Trophoblast cell (in vitro differentiated cells and primary cell): ENCODE results near the gene CYSLTR2.

Experiments
- DNase-seq, 2 donors: peaks; one replicate each; pipeline ENCODE4 v3.0.0-alpha.2; 2016
- H2AFZ ChIP-seq: 2 replicates; pipeline ENCODE4 v1.6.1; 2013; ENCODE audit warnings: low read length, moderate library complexity, mild to moderate bottlenecking; ENCODE audit not compliant: insufficient read depth, poor library complexity
- H2AK5ac ChIP-seq: 2 replicates; pipeline ENCODE4 v1.6.1; 2013; ENCODE audit warnings: mild to moderate bottlenecking, low read length
- H2BK120ac ChIP-seq: 2 replicates; pipeline ENCODE4 v1.6.1; 2013; ENCODE audit warnings: low read length, mild to moderate bottlenecking, moderate library complexity; ENCODE audit not compliant: insufficient read depth, poor library complexity
- H2BK12ac ChIP-seq: 2 replicates; pipeline ENCODE4 v1.6.1; 2013; ENCODE audit warnings: mild to moderate bottlenecking, low read length, moderate library complexity
- H2BK5ac ChIP-seq: 2 replicates; pipeline ENCODE4 v1.6.1; 2013; ENCODE audit warnings: low read length, low read depth, moderate library complexity, mild to moderate bottlenecking; ENCODE audit not compliant: poor library complexity
- H3K14ac ChIP-seq: 2 replicates; pipeline ENCODE4 v1.6.1; 2013; ENCODE audit warnings: mild to moderate bottlenecking, low read length
- H3K18ac ChIP-seq: 2 replicates; pipeline ENCODE4 v1.6.1; 2013; ENCODE audit warnings: mild to moderate bottlenecking, low read length
- H3K23ac ChIP-seq: 2 replicates; pipeline ENCODE4 v1.6.1; 2013; ENCODE audit warnings: low read length
- H3K27ac ChIP-seq: 2 replicates; pipeline ENCODE4 v1.5.1; 2013; ENCODE audit warnings: low read depth, mild to moderate bottlenecking, inconsistent platforms, low read length, moderate library complexity
- H3K27me3 ChIP-seq: 2 replicates; pipeline ENCODE4 v1.6.1; 2013; ENCODE audit warnings: inconsistent platforms, mild to moderate bottlenecking, low read length, moderate library complexity; ENCODE audit not compliant: insufficient read depth
- H3K36me3 ChIP-seq, 2 experiments: 1 replicate in 1 of 2; 2 replicates in 1 of 2; pipeline ENCODE4 v1.6.1; 2013; ENCODE audit warnings: low read length in 2 of 2, mild to moderate bottlenecking in 2 of 2, moderate library complexity in 1 of 2; ENCODE audit not compliant: insufficient read depth in 2 of 2, control insufficient read depth in 1 of 2
- H3K4ac ChIP-seq: 2 replicates; pipeline ENCODE4 v1.6.1; 2013; ENCODE audit warnings: low read depth, mild to moderate bottlenecking, low read length, moderate library complexity
- H3K4me1 ChIP-seq, 2 experiments: 1 replicate in 1 of 2; 2 replicates in 1 of 2; pipeline ENCODE4 v1.6.1; 2013; ENCODE audit warnings: low read length in 2 of 2, mild to moderate bottlenecking in 2 of 2, moderate library complexity in 1 of 2; ENCODE audit not compliant: insufficient read depth in 2 of 2, control insufficient read depth in 1 of 2
- H3K4me2 ChIP-seq: 2 replicates; pipeline ENCODE4 v1.6.1; 2013; ENCODE audit warnings: inconsistent platforms, mild to moderate bottlenecking, low read length, moderate library complexity
- H3K4me3 ChIP-seq: 2 replicates; pipeline ENCODE4 v1.5.1; 2013; ENCODE audit warnings: mild to moderate bottlenecking, low read depth, low read length, inconsistent platforms
- H3K79me1 ChIP-seq: one replicate; pipeline ENCODE4 v1.6.1; 2013; ENCODE audit warnings: low read length
- H3K79me2 ChIP-seq: 2 replicates; pipeline ENCODE4 v1.6.1; 2013; ENCODE audit warnings: low read length, mild to moderate bottlenecking; ENCODE audit not compliant: control insufficient read depth, insufficient read depth, poor library complexity
- H3K9ac ChIP-seq: 2 replicates; pipeline ENCODE4 v1.6.1; 2013; ENCODE audit warnings: mild to moderate bottlenecking, low read length
- H3K9me3 ChIP-seq: 2 replicates; pipeline ENCODE4 v1.6.1; 2013; ENCODE audit warnings: low read depth, mild to moderate bottlenecking, control low read depth, inconsistent platforms, low read length; ENCODE audit not compliant: insufficient read depth
- H4K12ac ChIP-seq: 2 replicates; pipeline ENCODE4 v1.6.1; 2013; ENCODE audit warnings: low read depth, mild to moderate bottlenecking, low read length, moderate library complexity
- H4K8ac ChIP-seq: 2 replicates; pipeline ENCODE4 v1.6.1; 2013; ENCODE audit warnings: low read depth, mild to moderate bottlenecking, low read length, moderate library complexity
- H4K91ac ChIP-seq: one replicate; pipeline ENCODE4 v1.6.1; 2013; ENCODE audit warnings: low read depth, mild to moderate bottlenecking, low read length, moderate library complexity
- WGBS: extraction: QIAGEN DNeasy Blood & Tissue Kit; methylation state at CpG from one replicate; pipeline ENCODE4 v1.1.7; 2013; ENCODE audit warnings: missing lambda C conversion rate; ENCODE audit not compliant: insufficient read length, insufficient coverage; ENCODE audit errors: extremely low coverage; 5-methylcytosine and 5-hydroxymethylcytosine counted together

The CYSLTR2 gene

DNA sequence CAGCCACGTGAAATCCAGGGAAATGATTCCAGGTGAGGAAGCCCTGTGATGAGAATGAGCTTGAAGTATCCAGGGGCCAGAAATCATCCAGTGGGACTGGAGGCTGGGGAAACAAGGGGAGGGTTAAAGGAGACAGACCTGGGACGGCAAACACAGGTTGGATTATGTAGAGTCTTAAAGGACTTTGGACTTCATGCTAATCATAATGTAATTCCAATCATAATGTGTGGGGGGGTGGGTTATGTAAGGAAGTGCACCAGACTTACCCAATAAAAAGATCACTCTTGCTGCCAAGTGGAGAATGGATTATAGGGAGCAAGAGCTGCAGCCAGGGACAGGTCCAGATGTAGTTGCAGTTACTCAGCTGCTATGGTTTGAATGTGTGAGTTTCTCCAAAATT lies 16.1 kb upstream of the CYSLTR2 start:
- Histone ChIP-seq H3K18ac (no peak overlapping the region), H2AK5ac (no peak overlapping the region), H3K4ac (no peak overlapping the region), H3K9ac (no peak overlapping the region), H3K23ac (no peak overlapping the region), H3K14ac (no peak overlapping the region), H3K27me3 (no peaks in the 10 kb centered on the region), H3K4me3 (no peak overlapping the region), H2BK5ac (no peak overlapping the region), H3K79me1 (no peaks in the 10 kb centered on the region), H2BK12ac (no peak overlapping the region), H3K79me2 (no peaks in the 10 kb centered on the region), H3K4me2 (no peak overlapping the region), H4K12ac (no peak overlapping the region), H3K9me3 (peaks cover 2% of the 10 kb centered on the region), H3K27ac (no peak overlapping the region), H3K36me3 (no peaks in the 10 kb centered on the region), H4K91ac (no peak overlapping the region), H2AFZ (no peak overlapping the region), H4K8ac (no peak overlapping the region), H2BK120ac (no peak overlapping the region), H3K4me1 (peaks cover 0 to 2% of the 10 kb centered on the region in 2 experiments)
- no CpG with 5 or more reads among the region's 2 CpGs for WGBS
- DNase-seq = no peak

DNA sequence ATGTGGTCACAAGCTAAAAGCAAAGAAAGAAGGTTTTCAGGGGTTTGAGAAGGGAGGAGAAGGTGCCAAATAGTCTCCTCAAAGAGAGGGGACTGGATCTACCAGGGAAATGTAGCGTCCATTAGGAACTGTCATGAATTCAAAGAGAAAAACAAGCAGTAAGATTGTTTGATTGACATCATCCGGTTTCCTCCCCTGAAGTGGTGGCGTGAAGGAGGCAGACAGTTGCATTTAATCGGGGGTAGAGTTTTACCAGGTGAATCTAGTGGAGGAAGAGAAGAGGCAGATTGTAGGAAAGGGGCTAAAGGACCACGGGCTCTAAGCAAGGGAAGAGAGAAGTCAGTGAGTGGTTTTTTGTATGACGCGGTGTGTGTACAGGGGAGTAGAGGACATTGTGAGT lies 13.0 kb upstream of the CYSLTR2 start:
- Histone ChIP-seq H4K8ac (no peak overlapping the region), H3K27ac (no peak overlapping the region), H4K12ac (no peak overlapping the region), H3K9ac (no peak overlapping the region), H3K79me1 (no peaks in the 10 kb centered on the region), H3K18ac (no peak overlapping the region), H3K4ac (no peak overlapping the region), H3K4me3 (no peak overlapping the region), H4K91ac (no peak overlapping the region), H3K4me2 (no peak overlapping the region), H2AK5ac (no peak overlapping the region), H3K14ac (no peak overlapping the region), H3K27me3 (no peaks in the 10 kb centered on the region), H3K9me3 (no peaks in the 10 kb centered on the region), H3K4me1 (no peaks in the 10 kb centered on the region), H2AFZ (no peak overlapping the region), H3K36me3 (no peaks in the 10 kb centered on the region), H2BK5ac (no peak overlapping the region), H3K79me2 (no peaks in the 10 kb centered on the region), H2BK120ac (no peak overlapping the region), H3K23ac (no peak overlapping the region), H2BK12ac (no peak overlapping the region)
- no peak for DNase-seq
- 100% methylated on average over 2 of the region's 7 CpGs for WGBS

DNA sequence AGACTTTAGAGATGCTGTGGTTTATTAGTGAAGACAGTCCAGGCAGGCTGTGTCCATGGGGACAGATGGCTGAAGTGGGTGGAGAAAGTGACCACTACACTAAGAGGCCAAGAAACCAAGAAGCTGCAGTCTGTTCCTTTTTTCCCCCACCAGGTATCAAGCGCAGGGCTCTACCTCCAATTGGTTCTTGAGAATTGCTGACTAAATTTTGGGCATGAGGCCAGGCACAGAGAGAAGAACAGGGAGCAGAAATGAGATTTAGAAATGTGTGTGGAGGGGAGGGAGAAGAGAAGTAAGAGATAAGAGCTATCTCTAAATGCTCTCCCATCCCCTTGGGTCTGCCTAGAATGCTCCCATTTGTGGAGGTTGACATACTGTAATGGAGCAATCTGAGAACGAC lies 12.3 kb upstream of the CYSLTR2 start:
- H3K18ac ChIP-seq = no peak overlapping the region
- H4K91ac ChIP-seq = no peak overlapping the region
- H3K27me3 ChIP-seq = no peaks in the 10 kb centered on the region
- H2BK120ac ChIP-seq = no peak overlapping the region
- H3K4ac ChIP-seq = no peak overlapping the region
- no peaks in the 10 kb centered on the region for H3K36me3 ChIP-seq
- no peak overlapping the region for H3K14ac ChIP-seq
- H3K79me1 ChIP-seq = no peaks in the 10 kb centered on the region
- H3K79me2 ChIP-seq = no peaks in the 10 kb centered on the region
- no peak overlapping the region for H3K9ac ChIP-seq
- H3K27ac ChIP-seq = no peak overlapping the region
- H2AFZ ChIP-seq = no peak overlapping the region
- H3K23ac ChIP-seq = no peak overlapping the region
- no peak overlapping the region for H3K4me2 ChIP-seq
- no peak for DNase-seq
- H2BK12ac ChIP-seq = no peak overlapping the region
- no peaks in the 10 kb centered on the region for H3K4me1 ChIP-seq
- H2AK5ac ChIP-seq = no peak overlapping the region
- no peak overlapping the region for H2BK5ac ChIP-seq
- no peak overlapping the region for H4K12ac ChIP-seq
- H4K8ac ChIP-seq = no peak overlapping the region
- no peaks in the 10 kb centered on the region for H3K9me3 ChIP-seq
- no peak overlapping the region for H3K4me3 ChIP-seq
- WGBS = no CpG with 5 or more reads among the region's 2 CpGs

DNA sequence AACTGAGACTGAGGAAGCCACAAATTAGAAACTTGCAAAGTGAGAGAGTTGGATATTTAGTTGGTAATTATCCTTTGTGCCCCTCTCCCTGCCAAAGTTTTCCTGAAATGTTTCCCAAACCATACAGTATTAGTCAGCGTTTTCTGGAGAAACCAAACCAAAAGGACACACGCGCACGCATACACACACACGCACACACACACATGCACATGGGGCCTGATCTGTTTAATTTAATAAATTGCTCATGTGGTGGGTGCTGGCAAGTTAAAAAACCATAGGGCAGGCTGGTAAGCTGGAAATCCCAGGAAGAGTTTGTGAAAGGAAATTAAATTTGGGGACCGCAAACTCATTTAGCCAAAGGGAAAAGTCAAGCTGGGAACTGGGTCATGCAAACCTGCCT lies 11.7 kb upstream of the CYSLTR2 start:
- Histone ChIP-seq H3K4me2 (no peak overlapping the region), H3K79me2 (no peaks in the 10 kb centered on the region), H3K4me1 (no peaks in the 10 kb centered on the region), H3K14ac (no peak overlapping the region), H4K12ac (no peak overlapping the region), H3K9ac (no peak overlapping the region), H2BK120ac (no peak overlapping the region), H2AFZ (no peak overlapping the region), H3K4me3 (no peak overlapping the region), H3K4ac (no peak overlapping the region), H2BK5ac (no peak overlapping the region), H3K23ac (no peak overlapping the region), H3K27ac (no peak overlapping the region), H3K27me3 (no peaks in the 10 kb centered on the region), H3K79me1 (no peaks in the 10 kb centered on the region), H3K9me3 (peaks cover 2% of the 10 kb centered on the region), H4K8ac (no peak overlapping the region), H2BK12ac (no peak overlapping the region), H3K18ac (no peak overlapping the region), H2AK5ac (no peak overlapping the region), H4K91ac (no peak overlapping the region), H3K36me3 (no peaks in the 10 kb centered on the region)
- no CpG with 5 or more reads among the region's 6 CpGs for WGBS
- DNase-seq = no peak
